Stromal cell of bone marrow (primary cell): Measurements from ENCODE around the gene MRPL57.
"Not testable (repeated sequence)": the region's sequence is repeated elsewhere in the genome, so short reads cannot be mapped to it uniquely, and the experiment has no call there.

ENCODE experiments used
- DNase-seq: peaks from one replicate; pipeline ENCODE4 v3.0.0-alpha.2; 2012; ENCODE audit warnings: low read depth

The MRPL57 gene

GRCh38 chr13:21197606-21198225 is 21.3 kb downstream of the MRPL57 start:
- not testable (repeated sequence) for DNase-seq

GRCh38 chr13:21198391-21198790 is 21.9 kb downstream of the MRPL57 start:
- not testable (repeated sequence) for DNase-seq

- not testable (repeated sequence) for DNase-seq
These were observed 25.2 kb downstream of the MRPL57 start for GRCh38 chr13:21201456-21202190.

GRCh38 chr13:21202767-21203531 is 26.5 kb downstream of the MRPL57 start:
- no peak for DNase-seq

- no peak for DNase-seq
These were observed 32.2 kb downstream of the MRPL57 start for GRCh38 chr13:21208652-21209154.

- DNase-seq = no peak
These were observed 35.8 kb downstream of the MRPL57 start for GRCh38 chr13:21212138-21212775.

GRCh38 chr13:21215419-21215818 is 39.0 kb downstream of the MRPL57 start:
- DNase-seq = not testable (repeated sequence)

GRCh38 chr13:21216332-21216731 is 39.9 kb downstream of the MRPL57 start:
- DNase-seq = no peak

GRCh38 chr13:21218351-21219035 is 42.0 kb downstream of the MRPL57 start:
- DNase-seq = no peak

- no peak for DNase-seq
These were observed 42.6 kb downstream of the MRPL57 start for GRCh38 chr13:21219036-21219381.

- DNase-seq = not testable (repeated sequence)
These were observed 43.3 kb downstream of the MRPL57 start for GRCh38 chr13:21219716-21220115.

- DNase-seq = no peak
These were observed 44.8 kb downstream of the MRPL57 start for GRCh38 chr13:21221268-21221667.

GRCh38 chr13:21225082-21225481 is 48.6 kb downstream of the MRPL57 start:
- no peak for DNase-seq

- DNase-seq = no peak
These were observed 49.6 kb downstream of the MRPL57 start for GRCh38 chr13:21225841-21226581.

GRCh38 chr13:21227917-21228316 is 51.5 kb downstream of the MRPL57 start:
- no peak for DNase-seq
